Ectodermal cell (in vitro differentiated cells): ENCODE data around the gene DEDD2.
A peak's percentile ranks its signal among the peaks of the same experiment; 100 is the strongest.

Experiments
- H3K27ac ChIP-seq: 2 replicates; pipeline ENCODE4 v1.7.0; 2013; ENCODE audit warnings: mild to moderate bottlenecking, low read depth, low read length; ENCODE audit not compliant: insufficient read depth, poor library complexity, severe bottlenecking
- H3K27me3 ChIP-seq: 2 replicates; pipeline ENCODE4 v1.7.0; 2013; ENCODE audit warnings: mild to moderate bottlenecking, low read length; ENCODE audit not compliant: insufficient read depth, control insufficient read depth, poor library complexity, severe bottlenecking
- H3K36me3 ChIP-seq: one replicate; pipeline ENCODE4 v1.7.0; 2013; ENCODE audit warnings: low read length; ENCODE audit not compliant: control insufficient read depth, insufficient read depth
- H3K4me1 ChIP-seq: one replicate; pipeline ENCODE4 v1.7.0; 2013; ENCODE audit warnings: low read length; ENCODE audit not compliant: control insufficient read depth, insufficient read depth
- H3K4me3 ChIP-seq: 2 replicates; pipeline ENCODE4 v1.7.0; 2013; ENCODE audit warnings: low read depth, low read length, control low read depth; ENCODE audit not compliant: insufficient read depth
- H3K9me3 ChIP-seq: 2 replicates; pipeline ENCODE4 v1.7.0; 2013; ENCODE audit warnings: mild to moderate bottlenecking, low read length, moderate library complexity; ENCODE audit not compliant: control insufficient read depth
- WGBS, 2 experiments: methylation state at CpG; one replicate each; pipeline ENCODE4 v1.1.7; 2013; ENCODE audit warnings: missing lambda C conversion rate in 2 of 2; 5-methylcytosine and 5-hydroxymethylcytosine counted together

DEDD2 gene

GRCh38 chr19:42225718-42226292, 8.3 kb upstream of the DEDD2 start:
- no peak overlapping the region for H3K4me3 ChIP-seq
- no peak overlapping the region for H3K27ac ChIP-seq
- no peaks in the 10 kb centered on the region for H3K27me3 ChIP-seq
- peaks cover 5% of the 10 kb centered on the region for H3K4me1 ChIP-seq
- peaks cover 26% of the 10 kb centered on the region for H3K36me3 ChIP-seq
- no peaks in the 10 kb centered on the region for H3K9me3 ChIP-seq
- WGBS, 2 experiments = 95 to 96% methylated on average over 33 of the region's 33 CpGs

GRCh38 chr19:42224940-42225717, 7.7 kb upstream of the DEDD2 start:
- Histone ChIP-seq H3K36me3 (peaks cover 26% of the 10 kb centered on the region), H3K4me1 (peaks cover 5% of the 10 kb centered on the region), H3K9me3 (no peaks in the 10 kb centered on the region), H3K27me3 (no peaks in the 10 kb centered on the region), H3K27ac (no peak overlapping the region), H3K4me3 (no peak overlapping the region)
- WGBS, 2 experiments = 96% methylated on average over 37 of the region's 37 CpGs

- H3K4me1 ChIP-seq = peaks cover 18% of the 10 kb centered on the region
- 8 to 9% methylated on average over 6 of the region's 6 CpGs for WGBS, 2 experiments
- peaks cover 14% of the 10 kb centered on the region for H3K36me3 ChIP-seq
- no peaks in the 10 kb centered on the region for H3K27me3 ChIP-seq
- H3K4me3 ChIP-seq = peak overlapping the region; percentile 89
- H3K27ac ChIP-seq = peak overlapping the region; percentile 80
- no peaks in the 10 kb centered on the region for H3K9me3 ChIP-seq
Measured at GRCh38 chr19:42220751-42221097, 3.2 kb upstream of the DEDD2 start.

- Histone ChIP-seq H3K27ac (peak within 1 kb of the TSS; percentile 80), H3K27me3 (no peaks in the 10 kb centered on the region), H3K36me3 (peaks cover 11% of the 10 kb centered on the region), H3K4me1 (peaks cover 22% of the 10 kb centered on the region), H3K9me3 (no peaks in the 10 kb centered on the region), H3K4me3 (peak within 1 kb of the TSS; percentile 89)
- 3% methylated on average over 53 of the region's 53 CpGs for WGBS, 2 experiments
Measured at GRCh38 chr19:42219812-42220750, 2.6 kb upstream of the DEDD2 start, which contains the start of gene ZNF526. TSS of gene ZNF526 (plus strand) at chr19:42220312. CDS start at chr19:42224404, 4,092 bp downstream.

GRCh38 chr19:42216653-42217519, 591 bp downstream of the DEDD2 start:
- WGBS, 2 experiments = 1% methylated on average over 79 of the region's 79 CpGs
- Histone ChIP-seq H3K4me1 (peaks cover 22% of the 10 kb centered on the region), H3K27me3 (no peaks in the 10 kb centered on the region), H3K27ac (peak overlapping the region; percentile 90), H3K9me3 (no peaks in the 10 kb centered on the region), H3K36me3 (peaks cover 12% of the 10 kb centered on the region), H3K4me3 (peak overlapping the region; percentile 89)

GRCh38 chr19:42214810-42215485, 2.5 kb downstream of the DEDD2 start:
- Histone ChIP-seq H3K27ac (no peak overlapping the region), H3K27me3 (no peaks in the 10 kb centered on the region), H3K4me3 (no peak overlapping the region), H3K9me3 (no peaks in the 10 kb centered on the region), H3K36me3 (peaks cover 12% of the 10 kb centered on the region), H3K4me1 (peaks cover 16% of the 10 kb centered on the region)
- WGBS, 2 experiments = 90 to 93% methylated on average over 11 of the region's 11 CpGs

GRCh38 chr19:42212886-42213285, 4.6 kb downstream of the DEDD2 start:
- WGBS, 2 experiments = 95 to 100% methylated on average over 1 of the region's 1 CpG
- Histone ChIP-seq H3K4me1 (peaks cover 14% of the 10 kb centered on the region), H3K4me3 (no peak overlapping the region), H3K27ac (no peak overlapping the region), H3K27me3 (no peaks in the 10 kb centered on the region), H3K9me3 (no peaks in the 10 kb centered on the region), H3K36me3 (peaks cover 30% of the 10 kb centered on the region)

GRCh38 chr19:42208612-42209011, 8.9 kb downstream of the DEDD2 start:
- no peak overlapping the region for H3K27ac ChIP-seq
- H3K4me3 ChIP-seq = no peak overlapping the region
- no peaks in the 10 kb centered on the region for H3K4me1 ChIP-seq
- no peaks in the 10 kb centered on the region for H3K9me3 ChIP-seq
- WGBS, 2 experiments = 96% methylated on average over 11 of the region's 11 CpGs
- H3K27me3 ChIP-seq = no peaks in the 10 kb centered on the region
- peaks cover 33% of the 10 kb centered on the region for H3K36me3 ChIP-seq

- no peak overlapping the region for H3K27ac ChIP-seq
- peaks cover 32% of the 10 kb centered on the region for H3K36me3 ChIP-seq
- no peaks in the 10 kb centered on the region for H3K4me1 ChIP-seq
- no peaks in the 10 kb centered on the region for H3K9me3 ChIP-seq
- 93 to 95% methylated on average over 6 of the region's 6 CpGs for WGBS, 2 experiments
- H3K4me3 ChIP-seq = no peak overlapping the region
- no peaks in the 10 kb centered on the region for H3K27me3 ChIP-seq
Measured at GRCh38 chr19:42207767-42208271, 9.7 kb downstream of the DEDD2 start.
